Mucosa of gallbladder (tissue), 1 donor: ENCODE data around the gene POGLUT2. TPM values are rescaled to one million over a fixed set of nuclear protein-coding genes. Genes with fewer than 3 reads are reported as not detected.

Experiments used
- DNase-seq: peaks from one replicate; pipeline ENCODE4 v3.0.0-alpha.2; 2020; ENCODE audit warnings: low spot score
- total RNA-seq: library from RNA; stranded (reverse); gene quantifications from one replicate; pipeline ENCODE4 v1.2.1, GENCODE V29; 2021
- donor health status: DM: no; HTN: no; CAD: no.

The POGLUT2 gene
- total RNA-seq, 1 donor from 2014 or later: 6.4 TPM

DNA sequence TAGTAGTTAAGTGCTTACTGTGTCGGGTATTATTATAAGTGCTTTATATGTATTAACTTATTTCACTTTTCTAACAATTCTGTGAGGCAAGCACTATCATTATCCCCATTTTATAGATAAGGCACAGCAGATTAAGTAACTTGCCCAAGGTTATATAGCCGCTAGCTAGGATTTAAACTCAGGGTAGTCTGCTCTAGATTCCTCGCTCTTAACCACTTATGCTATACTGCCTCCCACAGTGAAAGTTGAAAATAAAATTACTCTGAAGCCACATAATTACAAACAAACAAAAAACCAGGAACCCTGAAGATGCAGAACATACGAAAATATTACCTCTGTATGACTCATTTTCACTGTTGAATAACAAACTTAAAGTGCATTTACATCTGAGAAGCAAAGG lies 29.1 kb downstream of the POGLUT2 start:
- no peak for DNase-seq

DNA sequence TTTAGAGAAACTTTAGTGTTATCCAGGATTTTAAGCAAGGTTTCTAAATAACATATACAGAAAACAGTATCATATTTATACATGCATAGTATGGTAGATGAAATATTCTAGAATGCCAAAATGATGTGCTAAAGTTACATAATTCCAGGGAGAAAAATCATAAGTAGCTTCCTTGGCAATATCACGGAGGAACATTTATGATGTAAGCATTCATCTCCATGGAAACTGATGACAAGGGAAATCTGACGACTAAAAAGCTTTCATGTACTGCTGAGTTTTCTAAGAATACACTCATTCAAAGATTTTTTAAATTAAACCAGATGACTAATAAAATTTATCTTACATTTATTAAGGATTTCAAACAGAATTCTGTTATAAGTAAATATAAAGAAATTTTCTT lies 29.9 kb downstream of the POGLUT2 start:
- no peak for DNase-seq

DNA sequence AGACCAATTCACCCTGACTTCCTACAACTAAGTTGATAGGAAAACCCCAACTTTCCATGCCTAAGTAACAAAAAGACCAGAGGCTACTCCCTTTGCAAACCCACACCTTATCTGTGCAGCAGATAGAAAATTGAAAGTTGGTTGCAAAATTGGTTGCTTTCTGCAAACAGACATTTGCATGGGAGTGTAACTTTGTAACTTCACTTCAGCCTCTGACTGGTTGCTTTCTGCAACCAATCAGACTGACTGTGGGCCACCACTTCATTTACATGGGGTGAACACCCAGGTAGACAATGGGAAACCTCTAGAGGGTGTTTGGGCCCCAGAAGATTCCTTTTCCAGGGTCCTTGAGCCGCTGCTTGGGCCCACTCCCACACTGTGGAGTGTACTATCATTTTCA lies 35.0 kb downstream of the POGLUT2 start:
- DNase-seq: no peak

DNA sequence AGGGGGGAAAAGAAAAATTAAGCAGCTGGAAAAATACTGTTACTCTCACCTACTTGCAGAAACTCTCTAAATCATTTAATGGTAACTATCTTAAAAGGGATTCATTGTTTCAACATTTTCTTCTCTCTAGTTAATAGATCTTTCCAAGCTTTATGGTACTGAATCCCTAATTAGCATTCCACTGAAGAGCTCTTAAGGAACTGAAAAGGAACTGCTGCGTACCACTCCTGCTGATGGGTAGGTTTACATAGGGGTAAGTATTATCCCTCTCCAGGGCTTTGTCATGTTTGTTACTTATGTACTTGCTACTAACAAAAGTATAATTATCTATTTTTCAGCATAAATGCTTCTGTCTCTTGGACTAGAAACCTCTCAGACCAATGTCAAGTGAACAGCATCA lies 37.7 kb downstream of the POGLUT2 start:
- DNase-seq: no peak

DNA sequence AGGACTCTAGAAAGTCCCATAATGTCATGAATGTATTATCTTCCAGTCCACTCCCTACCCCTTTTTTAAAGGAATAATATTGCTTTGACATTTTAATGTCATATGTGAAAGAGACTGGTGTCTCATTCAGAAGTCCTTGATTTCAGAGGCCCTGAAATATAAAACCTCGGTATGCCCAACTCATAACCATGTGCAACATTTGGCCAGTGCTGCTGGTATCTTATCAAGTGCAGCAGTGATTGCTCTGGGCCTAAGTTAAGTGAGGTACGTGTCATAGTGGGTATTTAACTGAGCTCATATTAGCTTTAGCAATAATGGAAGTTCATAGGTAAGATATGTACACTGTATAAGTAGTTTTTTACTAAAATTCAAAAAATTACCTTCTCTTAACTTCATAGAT lies 39.9 kb downstream of the POGLUT2 start:
- DNase-seq: no peak

DNA sequence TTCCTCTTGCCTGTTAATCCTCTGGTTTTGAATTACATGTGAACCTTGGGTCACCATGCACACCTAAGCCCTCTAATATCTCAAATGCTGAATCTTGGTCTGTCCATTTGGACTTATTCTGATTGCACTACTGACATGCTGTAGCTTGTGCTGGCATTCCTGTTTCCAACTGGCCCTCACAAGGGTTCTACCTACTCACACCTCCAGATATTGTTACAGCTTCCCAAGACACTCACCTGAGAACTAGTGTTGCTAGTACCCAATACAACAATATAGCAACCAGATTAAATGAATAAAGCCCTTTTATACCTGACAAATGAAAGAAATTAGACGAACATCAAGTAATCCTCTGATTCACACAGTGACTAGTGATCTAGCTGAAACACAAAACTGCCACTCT lies 41.8 kb downstream of the POGLUT2 start:
- no peak for DNase-seq

DNA sequence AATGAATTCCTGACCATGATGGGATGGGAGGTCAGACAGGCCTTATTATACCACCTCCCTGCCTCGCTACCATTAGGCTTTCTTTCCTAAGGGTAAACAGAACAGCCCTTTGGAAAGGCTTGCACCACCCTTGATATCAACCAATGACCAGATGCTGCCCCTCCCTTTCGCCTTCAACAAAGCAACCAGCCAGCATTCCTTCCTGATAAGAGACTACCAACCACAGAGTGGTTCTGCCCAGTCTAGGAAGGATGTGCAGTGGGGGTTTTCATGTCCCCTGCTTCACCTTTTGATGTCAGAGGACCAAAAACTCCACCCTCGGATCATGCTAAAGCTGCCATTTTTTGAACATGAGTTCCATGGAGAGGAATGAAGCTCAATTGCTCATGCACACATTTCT lies 46.9 kb downstream of the POGLUT2 start:
- no peak for DNase-seq

DNA sequence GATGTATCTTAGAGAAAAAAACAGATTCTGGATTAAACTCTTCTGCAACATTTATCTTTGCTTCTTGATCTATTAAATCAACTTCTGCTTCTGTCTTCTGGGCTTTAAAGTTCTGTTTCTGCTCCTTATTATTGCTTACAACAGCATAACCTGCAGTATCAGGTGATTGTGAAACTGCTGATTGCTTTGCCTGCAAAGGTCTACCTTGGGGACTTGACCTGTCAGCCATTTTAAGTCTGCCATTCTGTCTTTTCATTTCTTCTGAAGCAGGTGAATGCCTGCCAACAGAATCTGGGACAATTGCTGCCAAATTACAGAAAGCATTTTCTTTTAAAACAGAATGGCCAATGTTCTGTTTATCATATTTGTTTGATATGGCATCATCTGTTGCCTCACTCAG lies 56.3 kb downstream of the POGLUT2 start:
- DNase-seq: no peak

DNA sequence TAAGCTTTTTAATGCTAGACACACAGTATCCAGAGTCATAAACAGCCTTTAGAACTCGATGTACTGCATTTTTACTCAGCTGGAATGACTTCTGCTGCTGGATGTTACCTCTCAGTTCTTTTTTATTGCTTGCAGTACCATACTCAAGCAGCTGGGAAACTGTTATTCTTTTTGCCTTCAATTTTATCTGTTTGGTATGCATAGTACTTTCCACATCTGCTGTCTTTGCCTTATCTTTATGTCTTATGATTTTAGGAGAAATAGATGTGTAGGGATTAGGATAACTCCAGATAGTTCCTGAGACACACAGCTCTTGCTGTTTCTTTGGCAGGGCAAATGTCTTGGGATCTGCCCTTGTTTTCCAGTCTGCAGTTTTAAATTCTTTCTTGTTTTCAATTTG lies 56.7 kb downstream of the POGLUT2 start:
- DNase-seq: no peak

Other genes with a start within 250 kb of the POGLUT2 start
- gene TPP2, start 202.0 kb downstream of the POGLUT2 start, total RNA-seq: 37.6 TPM
- gene METTL21C, start 103.9 kb downstream of the POGLUT2 start, total RNA-seq: 0.52 TPM
- 7.2 TPM for gene TEX30, start 25.2 kb downstream of the POGLUT2 start, total RNA-seq
- gene BIVM, start 143 bp upstream of the POGLUT2 start, total RNA-seq: 23.8 TPM
- 59.6 TPM for gene ERCC5, start 47.1 kb upstream of the POGLUT2 start, total RNA-seq